Ecto neural progenitor cell (in vitro differentiated cells): ENCODE results near the gene DIRAS3.
"Not testable (repeated sequence)": the region's sequence is repeated elsewhere in the genome, so short reads cannot be mapped to it uniquely, and the experiment has no call there.

ENCODE experiments used
- DNase-seq: peaks from one replicate; pipeline ENCODE4 v3.0.0-alpha.2; 2018; ENCODE audit warnings: low spot score

Gene DIRAS3

GRCh38 chr1:68024635-68025338 is 25.6 kb downstream of the DIRAS3 start:
- no peak for DNase-seq

GRCh38 chr1:68016381-68016780 is 34.0 kb downstream of the DIRAS3 start:
- no peak for DNase-seq

GRCh38 chr1:68015971-68016370 is 34.5 kb downstream of the DIRAS3 start:
- DNase-seq: no peak

- DNase-seq: no peak
Observed at GRCh38 chr1:68015369-68015768, 35.1 kb downstream of the DIRAS3 start.

GRCh38 chr1:68013351-68013750 is 37.1 kb downstream of the DIRAS3 start:
- no peak for DNase-seq

- no peak for DNase-seq
Observed at GRCh38 chr1:68011657-68012375, 38.6 kb downstream of the DIRAS3 start.

GRCh38 chr1:68010543-68010942 is 39.9 kb downstream of the DIRAS3 start:
- no peak for DNase-seq

GRCh38 chr1:68010090-68010489 is 40.3 kb downstream of the DIRAS3 start:
- DNase-seq: no peak

GRCh38 chr1:68003626-68004025 is 46.8 kb downstream of the DIRAS3 start:
- DNase-seq: not testable (repeated sequence)

- DNase-seq: no peak
Observed at GRCh38 chr1:68000191-68000590, 50.2 kb downstream of the DIRAS3 start.

- no peak for DNase-seq
Observed at GRCh38 chr1:67997746-67998145, 52.7 kb downstream of the DIRAS3 start.
